ENCODE measurements around the gene NIPSNAP3A.
"Not testable (repeated sequence)": the region's sequence is repeated elsewhere in the genome, so short reads cannot be mapped to it uniquely, and the experiment has no call there.

NIPSNAP3A gene

GRCh38 chr9:104747565-104748358 lies at the start of gene NIPSNAP3A:
TSS of gene NIPSNAP3A (plus strand) at chr9:104747683. CDS start at chr9:104747793, 110 bp downstream.
- peak; percentile 95 for ATAC-seq
- H3K9me3 Mint-ChIP-seq = no peaks in the 10 kb centered on the region
- peaks cover 27% of the 10 kb centered on the region for H3K4me1 Mint-ChIP-seq
- peaks cover 2% of the 10 kb centered on the region for H3K36me3 Mint-ChIP-seq (ENCODE audit: low read depth)
- H3K4me3 Mint-ChIP-seq = peak within 1 kb of the TSS; percentile 91
- no peaks in the 10 kb centered on the region for H3K27me3 Mint-ChIP-seq
- DNase-seq = peak; percentile 88
- H3K27ac Mint-ChIP-seq = peak within 1 kb of the TSS; percentile 94

DNA sequence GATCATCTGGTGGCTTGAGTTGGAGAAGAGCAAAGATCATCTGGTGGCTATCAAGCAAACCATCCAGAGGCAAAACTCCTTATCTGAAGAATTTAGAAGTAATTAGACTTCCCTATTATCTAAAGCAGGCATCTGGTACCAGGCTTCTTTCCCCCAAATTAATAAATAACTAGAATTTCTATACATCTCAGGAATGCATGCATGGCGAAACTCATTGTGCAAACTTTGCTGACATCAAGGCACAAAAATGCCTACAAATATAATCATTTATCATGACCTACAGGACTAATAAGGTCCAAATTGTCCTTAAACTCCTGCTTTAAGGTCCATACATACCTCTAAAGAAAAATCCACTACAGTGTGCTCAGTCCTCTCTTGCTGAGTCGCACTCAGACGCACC lies 47.2 kb upstream of the NIPSNAP3A start:
- no peak overlapping the region for H3K4me3 Mint-ChIP-seq
- no peak for ATAC-seq
- no peak overlapping the region for H3K27ac Mint-ChIP-seq

GRCh38 chr9:104708737-104709136 lies 38.7 kb upstream of the NIPSNAP3A start:
- H3K27me3 Mint-ChIP-seq; H3K4me1 Mint-ChIP-seq; H3K36me3 Mint-ChIP-seq (ENCODE audit: low read depth); H3K4me3 Mint-ChIP-seq; H3K27ac Mint-ChIP-seq; ATAC-seq; DNase-seq: not testable (repeated sequence)
- H3K9me3 Mint-ChIP-seq = peaks cover 12% of the 10 kb centered on the region

More for the DNA sequence above, 47.2 kb upstream of the NIPSNAP3A start:
- H3K27me3 Mint-ChIP-seq = no peaks in the 10 kb centered on the region
- H3K9me3 Mint-ChIP-seq = no peaks in the 10 kb centered on the region
- H3K4me1 Mint-ChIP-seq = no peaks in the 10 kb centered on the region
- peaks cover 4% of the 10 kb centered on the region for H3K36me3 Mint-ChIP-seq (ENCODE audit: low read depth)
- DNase-seq = no peak

GRCh38 chr9:104711604-104712003 lies 35.9 kb upstream of the NIPSNAP3A start:
- Mint-ChIP-seq H3K27ac (no peak overlapping the region), H3K36me3 (ENCODE audit: low read depth) (peaks cover 1% of the 10 kb centered on the region), H3K9me3 (peaks cover 12% of the 10 kb centered on the region), H3K4me1 (no peaks in the 10 kb centered on the region), H3K27me3 (no peaks in the 10 kb centered on the region), H3K4me3 (no peak overlapping the region)
- ATAC-seq = no peak
- DNase-seq = no peak

DNA sequence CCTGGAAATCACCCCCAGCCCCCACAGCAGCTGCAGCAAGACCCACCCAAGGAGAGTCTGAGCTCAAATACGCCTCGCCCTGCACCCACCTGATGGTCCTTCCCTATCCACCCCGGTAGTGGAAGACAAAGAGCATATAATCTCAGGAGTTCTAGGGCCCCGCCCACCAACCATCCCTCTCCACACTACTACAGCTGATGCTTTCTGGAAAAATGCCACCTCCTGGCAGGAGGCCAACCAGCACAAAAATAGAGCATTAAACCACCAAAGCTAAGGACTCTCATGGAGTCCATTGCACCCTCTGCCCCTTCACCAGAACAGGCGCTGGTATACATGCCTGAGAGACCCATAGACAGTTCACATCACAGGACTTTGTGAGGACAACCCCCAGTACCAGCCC lies 22.5 kb upstream of the NIPSNAP3A start:
- DNase-seq = no peak
- Mint-ChIP-seq H3K4me3 (no peak overlapping the region), H3K36me3 (ENCODE audit: low read depth) (peaks cover 2% of the 10 kb centered on the region), H3K9me3 (no peaks in the 10 kb centered on the region), H3K27me3 (peaks cover 2% of the 10 kb centered on the region), H3K4me1 (no peaks in the 10 kb centered on the region), H3K27ac (no peak overlapping the region)
- ATAC-seq = no peak

- ATAC-seq (no peak), DNase-seq (no peak)
- H3K4me3 Mint-ChIP-seq = no peak overlapping the region
- H3K36me3 Mint-ChIP-seq (ENCODE audit: low read depth) = no peaks in the 10 kb centered on the region
- H3K4me1 Mint-ChIP-seq = peaks cover 6% of the 10 kb centered on the region
- no peaks in the 10 kb centered on the region for H3K9me3 Mint-ChIP-seq
- H3K27ac Mint-ChIP-seq = no peak overlapping the region
- no peaks in the 10 kb centered on the region for H3K27me3 Mint-ChIP-seq
Observed at GRCh38 chr9:104738452-104738851, 9.0 kb upstream of the NIPSNAP3A start.

GRCh38 chr9:104740621-104741020 lies 6.9 kb upstream of the NIPSNAP3A start:
- Mint-ChIP-seq H3K9me3 (no peaks in the 10 kb centered on the region), H3K4me1 (peaks cover 6% of the 10 kb centered on the region), H3K27ac (no peak overlapping the region), H3K4me3 (no peak overlapping the region), H3K36me3 (ENCODE audit: low read depth) (no peaks in the 10 kb centered on the region), H3K27me3 (no peaks in the 10 kb centered on the region)
- ATAC-seq (no peak), DNase-seq (no peak)

DNA sequence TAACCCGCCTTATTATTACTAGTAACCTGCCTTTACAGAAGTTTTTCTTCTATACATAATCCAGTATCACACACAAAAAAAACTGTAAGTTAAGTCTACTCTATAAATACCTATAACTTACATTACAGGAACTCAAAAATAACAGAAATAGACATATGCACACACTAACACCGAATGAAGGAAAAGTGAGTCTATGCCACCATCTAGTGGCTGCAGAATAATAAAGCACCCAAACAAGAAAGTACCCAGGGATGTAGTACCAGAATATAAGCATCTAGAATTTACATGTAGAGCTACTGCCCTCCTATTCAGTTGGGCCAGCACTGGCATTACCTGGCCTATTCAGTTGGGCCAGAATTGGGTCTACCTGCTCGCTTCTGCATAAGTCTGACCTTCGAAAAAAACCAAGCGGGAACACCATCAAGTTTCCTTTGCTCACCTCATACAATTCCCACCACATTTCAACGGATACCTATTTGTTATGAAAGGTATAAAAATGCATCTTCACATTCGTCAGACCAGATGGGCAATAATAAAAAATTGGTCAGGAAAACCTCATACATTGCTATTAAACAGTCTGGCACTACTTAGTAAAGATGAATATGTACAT lies 4.0 kb upstream of the NIPSNAP3A start:
- no peaks in the 10 kb centered on the region for H3K36me3 Mint-ChIP-seq (ENCODE audit: low read depth)
- peaks cover 16% of the 10 kb centered on the region for H3K4me1 Mint-ChIP-seq
- no peak overlapping the region for H3K4me3 Mint-ChIP-seq
- no peaks in the 10 kb centered on the region for H3K27me3 Mint-ChIP-seq
- no peaks in the 10 kb centered on the region for H3K9me3 Mint-ChIP-seq
- H3K27ac Mint-ChIP-seq = no peak overlapping the region
- DNase-seq (no peak), ATAC-seq (peak; percentile 37)

DNA sequence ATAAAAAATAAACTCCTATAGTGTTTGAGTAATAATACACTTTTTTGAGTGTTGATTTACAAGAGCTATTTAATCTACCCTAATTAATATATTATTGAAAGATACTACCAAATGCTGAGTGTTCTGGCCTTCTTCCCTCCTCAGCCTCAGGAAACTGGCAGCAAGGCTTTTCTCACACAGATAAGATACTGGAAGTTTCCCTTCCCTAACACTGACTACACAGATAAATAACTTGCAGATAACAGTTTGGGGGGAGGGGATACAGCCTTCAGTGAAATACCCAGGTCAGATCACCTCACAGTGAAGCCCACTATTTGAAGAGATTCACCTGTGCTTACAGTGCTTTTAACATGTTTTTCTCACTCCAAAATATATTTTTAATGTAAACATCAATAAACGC lies 1.6 kb upstream of the NIPSNAP3A start:
- Mint-ChIP-seq H3K27me3 (no peaks in the 10 kb centered on the region), H3K36me3 (ENCODE audit: low read depth) (no peaks in the 10 kb centered on the region), H3K4me1 (peaks cover 27% of the 10 kb centered on the region), H3K4me3 (no peak overlapping the region), H3K9me3 (no peaks in the 10 kb centered on the region), H3K27ac (no peak overlapping the region)
- DNase-seq = no peak
- no peak for ATAC-seq

DNA sequence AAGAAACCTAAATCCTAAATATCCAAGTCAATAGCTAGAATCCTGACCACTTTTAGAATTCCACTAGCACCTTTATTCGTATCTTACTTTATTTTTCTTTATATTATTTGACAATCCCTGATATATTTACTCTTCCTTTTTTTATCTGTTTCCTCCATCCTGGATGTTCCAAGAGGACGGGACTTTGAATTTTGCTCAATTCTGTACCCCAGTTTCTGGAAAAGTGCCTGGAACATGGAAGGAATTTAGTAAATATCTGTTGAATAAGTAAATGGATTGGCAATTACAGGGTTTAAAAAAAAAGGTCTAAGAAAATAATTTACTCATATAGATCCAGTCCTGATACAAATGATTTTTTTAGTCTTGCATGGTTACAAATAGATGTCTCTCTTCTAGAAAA lies 1.2 kb upstream of the NIPSNAP3A start:
- H3K9me3 Mint-ChIP-seq = no peaks in the 10 kb centered on the region
- peak overlapping the region; percentile 91 for H3K4me3 Mint-ChIP-seq
- peak overlapping the region; percentile 94 for H3K27ac Mint-ChIP-seq
- peaks cover 27% of the 10 kb centered on the region for H3K4me1 Mint-ChIP-seq
- no peak for ATAC-seq
- no peaks in the 10 kb centered on the region for H3K36me3 Mint-ChIP-seq (ENCODE audit: low read depth)
- H3K27me3 Mint-ChIP-seq = no peaks in the 10 kb centered on the region
- no peak for DNase-seq

GRCh38 chr9:104746798-104747197 lies 685 bp upstream of the NIPSNAP3A start:
- Mint-ChIP-seq H3K9me3 (no peaks in the 10 kb centered on the region), H3K36me3 (ENCODE audit: low read depth) (no peaks in the 10 kb centered on the region), H3K27me3 (no peaks in the 10 kb centered on the region), H3K4me3 (peak overlapping the region; percentile 91), H3K27ac (peak overlapping the region; percentile 94), H3K4me1 (peaks cover 27% of the 10 kb centered on the region)
- ATAC-seq = no peak
- DNase-seq = no peak

DNA sequence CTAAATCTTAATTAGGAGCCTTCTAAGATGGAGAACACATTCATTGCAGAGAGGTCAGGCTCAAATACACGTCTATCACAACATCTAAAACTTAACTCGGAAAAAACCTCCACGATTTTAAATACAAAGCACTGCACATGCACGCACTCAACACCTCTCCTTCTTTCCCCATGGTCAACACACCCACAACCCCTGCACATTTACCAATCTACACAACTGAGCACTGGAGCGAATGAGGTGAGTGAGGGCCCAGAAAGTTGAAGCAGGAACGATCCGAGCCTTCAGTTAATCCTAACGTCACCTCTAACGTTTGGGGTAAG lies 278 bp upstream of the NIPSNAP3A start:
- DNase-seq (no peak), ATAC-seq (no peak)
- H3K9me3 Mint-ChIP-seq = no peaks in the 10 kb centered on the region
- no peaks in the 10 kb centered on the region for H3K27me3 Mint-ChIP-seq
- H3K4me3 Mint-ChIP-seq = peak overlapping the region; percentile 91
- peaks cover 27% of the 10 kb centered on the region for H3K4me1 Mint-ChIP-seq
- peaks cover 2% of the 10 kb centered on the region for H3K36me3 Mint-ChIP-seq (ENCODE audit: low read depth)
- peak overlapping the region; percentile 94 for H3K27ac Mint-ChIP-seq

GRCh38 chr9:104748359-104749031 lies 1.0 kb downstream of the NIPSNAP3A start:
- Mint-ChIP-seq H3K27ac (peak overlapping the region; percentile 94), H3K27me3 (no peaks in the 10 kb centered on the region), H3K4me3 (peak overlapping the region; percentile 91), H3K4me1 (peaks cover 25% of the 10 kb centered on the region), H3K9me3 (no peaks in the 10 kb centered on the region), H3K36me3 (ENCODE audit: low read depth) (peaks cover 4% of the 10 kb centered on the region)
- ATAC-seq (no peak), DNase-seq (no peak)

DNA sequence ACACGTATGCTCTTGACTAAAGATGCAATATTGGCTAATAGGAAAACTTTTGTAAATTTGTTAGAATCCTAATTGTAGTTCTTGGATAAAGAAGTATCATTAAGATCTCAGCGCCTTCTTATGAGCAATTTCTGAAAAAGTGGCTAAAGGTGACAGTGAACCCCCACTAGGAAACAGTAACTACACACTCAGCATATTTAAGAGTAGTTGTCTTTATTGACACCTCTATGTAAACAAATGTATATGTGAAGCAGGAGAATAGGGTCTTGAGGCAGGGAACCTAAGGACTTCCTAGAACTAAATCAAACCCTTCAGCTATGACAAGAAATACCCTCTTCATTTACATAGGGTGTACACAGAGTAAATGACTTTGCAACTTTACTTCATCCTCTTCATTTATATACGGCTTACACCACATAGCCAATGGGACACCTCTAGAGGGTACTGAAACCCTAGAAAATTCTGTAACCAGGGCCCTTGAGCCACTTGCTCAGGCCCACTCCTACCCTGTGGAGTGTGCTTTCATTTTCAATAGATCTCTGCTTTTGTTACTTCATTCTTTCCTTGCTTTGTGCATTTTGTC lies 2.8 kb downstream of the NIPSNAP3A start:
- ATAC-seq = no peak
- Mint-ChIP-seq H3K36me3 (ENCODE audit: low read depth) (peaks cover 11% of the 10 kb centered on the region), H3K4me1 (peaks cover 25% of the 10 kb centered on the region), H3K9me3 (no peaks in the 10 kb centered on the region), H3K4me3 (no peak overlapping the region), H3K27ac (no peak overlapping the region), H3K27me3 (no peaks in the 10 kb centered on the region)
- no peak for DNase-seq

GRCh38 chr9:104758974-104759373 lies 11.5 kb downstream of the NIPSNAP3A start:
- ATAC-seq (no peak), DNase-seq (no peak)
- H3K27ac Mint-ChIP-seq = no peak overlapping the region
- no peak overlapping the region for H3K4me3 Mint-ChIP-seq
- H3K27me3 Mint-ChIP-seq = peaks cover 2% of the 10 kb centered on the region
- no peaks in the 10 kb centered on the region for H3K9me3 Mint-ChIP-seq
- peaks cover 4% of the 10 kb centered on the region for H3K36me3 Mint-ChIP-seq (ENCODE audit: low read depth)
- H3K4me1 Mint-ChIP-seq = peaks cover 5% of the 10 kb centered on the region
